Esophagus squamous epithelium (tissue), 5 donors: ENCODE results near the gene ADAMTS15. TPM values are rescaled to one million over a fixed set of nuclear protein-coding genes. Genes with fewer than 3 reads are reported as not detected.

ENCODE experiments used
- DNase-seq: peaks from one replicate; lab custom pipeline; 2025; lab: John Stamatoyannopoulos, UW
- H3K27ac ChIP-seq, 4 donors: fragments of 200-600 bp; sonication (generic); one replicate each; pipeline ENCODE4 v1.5.1; 2016 to 2019; ENCODE audit warnings: mild to moderate bottlenecking in 1 of 4
- H3K27me3 ChIP-seq, 4 donors: fragments of 200-600 bp; sonication (generic); 1 replicate in 3 of 4; 2 replicates in 1 of 4; pipeline versions ENCODE4 v1.5.1 to v1.6.0; 2017 to 2021; ENCODE audit warnings: antibody characterized with exemption in 1 of 4
- H3K36me3 ChIP-seq, 3 donors: fragments of 200-600 bp; sonication (generic); one replicate each; pipeline ENCODE4 v1.5.1; 2016 to 2019
- H3K4me1 ChIP-seq, 3 donors: fragments of 200-600 bp; sonication (generic); one replicate each; pipeline ENCODE4 v1.5.1; 2017 to 2019
- H3K4me3 ChIP-seq, 4 donors: fragments of 200-600 bp; sonication (generic); 1 replicate in 3 of 4; 2 replicates in 1 of 4; pipeline ENCODE4 v1.5.1; 2016 to 2019; ENCODE audit warnings: mild to moderate bottlenecking in 2 of 4, moderate library complexity in 1 of 4
- H3K9me3 ChIP-seq, 3 donors: fragments of 200-600 bp; sonication (generic); one replicate each; pipeline ENCODE4 v1.5.1; 2016 to 2019
- CTCF ChIP-seq, 6 experiments: fragments of 450-650 bp in 4 of 6; fragments of 200-600 bp in 2 of 6; sonication (generic) in 2 of 6; IDR thresholded peaks; one replicate each; pipeline ENCODE4 v1.5.1; 2016 to 2019; ENCODE audit warnings: antibody characterized with exemption in 6 of 6, mild to moderate bottlenecking in 4 of 6, moderate library complexity in 4 of 6
- POLR2A ChIP-seq, 4 donors: fragments of 450-650 bp; IDR thresholded peaks; one replicate each; pipeline ENCODE4 v1.6.1; 2017; ENCODE audit warnings: antibody characterized with exemption in 4 of 4, mild to moderate bottlenecking in 4 of 4, moderate library complexity in 3 of 4
- WGBS, 2 donors: methylation state at CpG; one replicate each; pipeline ENCODE4 v1.1.5; 2018; 5-methylcytosine and 5-hydroxymethylcytosine counted together
- intact Hi-C: fragments of 100-400 bp; cut with DNase I; formaldehyde crosslinking; loops from one replicate; pipeline ENCODE4 v1.15.0; 2022
- total RNA-seq, 4 donors: library from RNA; depleted of rRNA; stranded (reverse); fragments of >200 nt; gene quantifications; one replicate each; pipeline ENCODE4 v1.1.0, GENCODE V29; 2016
- donor health status: DM: yes; HTN: yes; CAD: no.

ADAMTS15 gene
- total RNA-seq, 4 donors from 2014 or later = 0.11 to 5.7 (median 2.1) TPM

GRCh38 chr11:130413405-130414106 is 34.9 kb upstream of the ADAMTS15 start:
- DNase-seq = no peak
- TF ChIP-seq POLR2A (IDR thresholded peaks at IDR 0.05) (no peak), CTCF (IDR thresholded peaks at IDR 0.05) (no peak)
- peak overlapping the region in 2 of 4 donors; percentile 54 to 61 for H3K27ac ChIP-seq
- no peaks in the 10 kb centered on the region for H3K9me3 ChIP-seq
- WGBS, 2 donors = 38% methylated on average over 14 to 16 of the region's 16 CpGs
- no peaks in the 10 kb centered on the region for H3K36me3 ChIP-seq
- peaks cover 0 to 26% (median 15%) of the 10 kb centered on the region in 3 donors for H3K4me1 ChIP-seq
- H3K27me3 ChIP-seq = peaks cover 0 to 25% (median 0%) of the 10 kb centered on the region in 4 donors
- intact Hi-C loops = no loop called here
- H3K4me3 ChIP-seq = no peak overlapping the region

GRCh38 chr11:130414107-130415080 is 34.1 kb upstream of the ADAMTS15 start:
- 22 to 53% methylated on average over 14 to 22 of the region's 24 CpGs for WGBS, 2 donors
- Histone ChIP-seq H3K36me3 (no peaks in the 10 kb centered on the region), H3K9me3 (no peaks in the 10 kb centered on the region), H3K27me3 (peaks cover 0 to 25% (median 0%) of the 10 kb centered on the region in 4 donors), H3K4me3 (no peak overlapping the region), H3K27ac (peak overlapping the region in 1 of 4 donors; percentile 29), H3K4me1 (peaks cover 0 to 30% (median 14%) of the 10 kb centered on the region in 3 donors)
- intact Hi-C loops = no loop called here
- TF ChIP-seq POLR2A (IDR thresholded peaks at IDR 0.05) (no peak), CTCF (IDR thresholded peaks at IDR 0.05) (no peak)
- DNase-seq = no peak

- intact Hi-C loops = no loop called here
- H3K27me3 ChIP-seq = peaks cover 0 to 24% (median 0%) of the 10 kb centered on the region in 4 donors
- no peak overlapping the region for H3K27ac ChIP-seq
These were observed 32.5 kb upstream of the ADAMTS15 start for GRCh38 chr11:130415731-130416529.

GRCh38 chr11:130416530-130416882 is 31.9 kb upstream of the ADAMTS15 start:
- intact Hi-C loops = no loop called here
- TF ChIP-seq POLR2A (IDR thresholded peaks at IDR 0.05) (no peak), CTCF (IDR thresholded peaks at IDR 0.05) (no peak)
- WGBS, 2 donors = 38 to 45% methylated on average over 1 to 3 of the region's 12 CpGs

More at GRCh38 chr11:130415731-130416529, 32.5 kb upstream of the ADAMTS15 start:
- Histone ChIP-seq H3K4me3 (no peak overlapping the region), H3K36me3 (no peaks in the 10 kb centered on the region), H3K4me1 (peaks cover 0 to 43% (median 20%) of the 10 kb centered on the region in 3 donors), H3K9me3 (no peaks in the 10 kb centered on the region)
- WGBS, 2 donors = 83 to 88% methylated on average over 6 to 23 of the region's 37 CpGs
- TF ChIP-seq POLR2A (IDR thresholded peaks at IDR 0.05) = no peak
- no peak for DNase-seq

GRCh38 chr11:130416906-130417305 is 31.5 kb upstream of the ADAMTS15 start:
- H3K27me3 ChIP-seq = peaks cover 0 to 19% (median 0%) of the 10 kb centered on the region in 4 donors
- no peak for TF ChIP-seq POLR2A (IDR thresholded peaks at IDR 0.05)
- TF ChIP-seq CTCF (IDR thresholded peaks at IDR 0.05) = no peak
- no peak for DNase-seq
- no peaks in the 10 kb centered on the region for H3K9me3 ChIP-seq
- H3K27ac ChIP-seq = no peak overlapping the region
- intact Hi-C loops = no loop called here
- H3K36me3 ChIP-seq = no peaks in the 10 kb centered on the region
- no peak overlapping the region for H3K4me3 ChIP-seq
- H3K4me1 ChIP-seq = peaks cover 0 to 51% (median 20%) of the 10 kb centered on the region in 3 donors
- WGBS, 2 donors = 83 to 89% methylated on average over 8 to 9 of the region's 11 CpGs

More at GRCh38 chr11:130416530-130416882, 31.9 kb upstream of the ADAMTS15 start:
- Histone ChIP-seq H3K27ac (no peak overlapping the region), H3K27me3 (peaks cover 0 to 20% (median 0%) of the 10 kb centered on the region in 4 donors), H3K9me3 (no peaks in the 10 kb centered on the region), H3K4me1 (peaks cover 0 to 49% (median 20%) of the 10 kb centered on the region in 3 donors), H3K4me3 (no peak overlapping the region), H3K36me3 (no peaks in the 10 kb centered on the region)
- DNase-seq = no peak
